ENCODE results near the gene TMEM82. TPM values are rescaled to one million over a fixed set of nuclear protein-coding genes. Genes with fewer than 3 reads are reported as not detected.
"Not testable (repeated sequence)": the region's sequence is repeated elsewhere in the genome, so short reads cannot be mapped to it uniquely, and the experiment has no call there.

TMEM82 gene
- not detected for total RNA-seq

- Mint-ChIP-seq H3K4me1 (ENCODE audit: low read depth) (peaks cover 5% of the 10 kb centered on the region), H3K27me3 (ENCODE audit: low read depth) (no peaks in the 10 kb centered on the region), H3K27ac (no peak within 1 kb of the TSS), H3K36me3 (ENCODE audit: low read depth) (no peaks in the 10 kb centered on the region), H3K4me3 (no peak within 1 kb of the TSS), H3K9me3 (no peaks in the 10 kb centered on the region)
- DNase-seq, result no peak
- intact Hi-C loops (cut with micrococcal nuclease), result loop anchor here (5.0 kb wide), 2 partner anchors 85 to 310 kb away; a partner anchor contains a TSS
- CTCF ChIA-PET, result interaction anchor here (0.6 to 1.6 kb wide), 4 partner anchors 45 to 496 kb away, joined by 3 to 6 read pairs (median 4); no protein-coding TSS in a partner anchor
These were observed at the start of gene TMEM82 for GRCh38 chr1:15742339-15742801. Gene TMEM82 (plus strand): TSS chr1:15742499. CDS start chr1:15742560, 61 bp downstream.

GRCh38 chr1:15693371-15693770 is 48.9 kb upstream of the TMEM82 start:
- CTCF ChIA-PET, result no interaction called here
- Mint-ChIP-seq H3K4me1 (ENCODE audit: low read depth) (peaks cover 36% of the 10 kb centered on the region), H3K36me3 (ENCODE audit: low read depth) (peaks cover 9% of the 10 kb centered on the region), H3K9me3 (no peaks in the 10 kb centered on the region), H3K4me3 (no peak overlapping the region), H3K27me3 (ENCODE audit: low read depth) (no peaks in the 10 kb centered on the region), H3K27ac (peak overlapping the region; percentile 50)
- intact Hi-C loops (cut with micrococcal nuclease), result no loop called here
- no peak for DNase-seq

GRCh38 chr1:15696956-15697521 is 45.3 kb upstream of the TMEM82 start:
- H3K27me3 Mint-ChIP-seq (ENCODE audit: low read depth), result no peaks in the 10 kb centered on the region
- H3K9me3 Mint-ChIP-seq, result no peaks in the 10 kb centered on the region
- intact Hi-C loops (cut with micrococcal nuclease), result loop anchor here (1.0 to 5.0 kb wide), 5 partner anchors 12 to 170 kb away; partner anchors contain the start of gene DNAJC16
- peaks cover 40% of the 10 kb centered on the region for H3K4me1 Mint-ChIP-seq (ENCODE audit: low read depth)
- H3K4me3 Mint-ChIP-seq, result peak overlapping the region; percentile 77
- peak overlapping the region; percentile 95 for H3K27ac Mint-ChIP-seq
- DNase-seq, result peak; percentile 79
- H3K36me3 Mint-ChIP-seq (ENCODE audit: low read depth), result peaks cover 11% of the 10 kb centered on the region
- CTCF ChIA-PET, result interaction anchor here (0.8 to 1.7 kb wide), 8 partner anchors 11 to 118 kb away, joined by 3 to 6 read pairs (median 3); partner anchors contain the start of gene TMEM82

GRCh38 chr1:15698201-15698600 is 44.1 kb upstream of the TMEM82 start:
- Mint-ChIP-seq H3K27me3 (ENCODE audit: low read depth) (no peaks in the 10 kb centered on the region), H3K9me3 (no peaks in the 10 kb centered on the region), H3K36me3 (ENCODE audit: low read depth) (peaks cover 11% of the 10 kb centered on the region), H3K4me1 (ENCODE audit: low read depth) (peaks cover 38% of the 10 kb centered on the region), H3K27ac (peak overlapping the region; percentile 50), H3K4me3 (no peak overlapping the region)
- CTCF ChIA-PET, result interaction anchor here (0.9 to 1.7 kb wide), 3 partner anchors 40 to 65 kb away, joined by 3 to 6 read pairs (median 4); partner anchors contain the start of gene TMEM82
- DNase-seq, result no peak
- intact Hi-C loops (cut with micrococcal nuclease), result loop anchor here (5.0 kb wide), 2 partner anchors 121 to 171 kb away; partner anchors contain the start of gene DNAJC16

GRCh38 chr1:15699321-15699720 is 43.0 kb upstream of the TMEM82 start:
- H3K36me3 Mint-ChIP-seq (ENCODE audit: low read depth), result peaks cover 10% of the 10 kb centered on the region
- H3K27ac Mint-ChIP-seq, result peak overlapping the region; percentile 50
- CTCF ChIA-PET; H3K9me3 Mint-ChIP-seq; H3K27me3 Mint-ChIP-seq (ENCODE audit: low read depth); DNase-seq; H3K4me3 Mint-ChIP-seq: not testable (repeated sequence)
- intact Hi-C loops (cut with micrococcal nuclease), result loop anchor here (5.0 kb wide), 2 partner anchors 122 to 172 kb away; partner anchors contain the start of gene DNAJC16
- H3K4me1 Mint-ChIP-seq (ENCODE audit: low read depth), result peaks cover 36% of the 10 kb centered on the region

- CTCF ChIA-PET, result no interaction called here
- no peak overlapping the region for H3K27ac Mint-ChIP-seq
- H3K27me3 Mint-ChIP-seq (ENCODE audit: low read depth), result no peaks in the 10 kb centered on the region
- H3K4me1 Mint-ChIP-seq (ENCODE audit: low read depth), result peaks cover 36% of the 10 kb centered on the region
- no peak overlapping the region for H3K4me3 Mint-ChIP-seq
- intact Hi-C loops (cut with micrococcal nuclease), result no loop called here
- no peaks in the 10 kb centered on the region for H3K9me3 Mint-ChIP-seq
- DNase-seq, result no peak
- H3K36me3 Mint-ChIP-seq (ENCODE audit: low read depth), result peaks cover 11% of the 10 kb centered on the region
These were observed 41.8 kb upstream of the TMEM82 start for GRCh38 chr1:15700508-15700907.

- intact Hi-C loops (cut with micrococcal nuclease), result no loop called here
- Mint-ChIP-seq H3K4me3 (no peak overlapping the region), H3K36me3 (ENCODE audit: low read depth) (peaks cover 12% of the 10 kb centered on the region), H3K27me3 (ENCODE audit: low read depth) (no peaks in the 10 kb centered on the region), H3K4me1 (ENCODE audit: low read depth) (peaks cover 35% of the 10 kb centered on the region), H3K9me3 (no peaks in the 10 kb centered on the region), H3K27ac (no peak overlapping the region)
- no peak for DNase-seq
- CTCF ChIA-PET, result no interaction called here
These were observed 40.5 kb upstream of the TMEM82 start for GRCh38 chr1:15701784-15702183.

- CTCF ChIA-PET, result no interaction called here
- H3K4me3 Mint-ChIP-seq, result no peak overlapping the region
- peaks cover 33% of the 10 kb centered on the region for H3K4me1 Mint-ChIP-seq (ENCODE audit: low read depth)
- DNase-seq, result no peak
- H3K27me3 Mint-ChIP-seq (ENCODE audit: low read depth), result no peaks in the 10 kb centered on the region
- peaks cover 9% of the 10 kb centered on the region for H3K36me3 Mint-ChIP-seq (ENCODE audit: low read depth)
- H3K9me3 Mint-ChIP-seq, result no peaks in the 10 kb centered on the region
- H3K27ac Mint-ChIP-seq, result no peak overlapping the region
- intact Hi-C loops (cut with micrococcal nuclease), result no loop called here
These were observed 39.4 kb upstream of the TMEM82 start for GRCh38 chr1:15702722-15703550.

- CTCF ChIA-PET, result no interaction called here
- Mint-ChIP-seq H3K27me3 (ENCODE audit: low read depth) (no peaks in the 10 kb centered on the region), H3K36me3 (ENCODE audit: low read depth) (peaks cover 9% of the 10 kb centered on the region), H3K9me3 (no peaks in the 10 kb centered on the region), H3K4me1 (ENCODE audit: low read depth) (peaks cover 31% of the 10 kb centered on the region), H3K27ac (no peak overlapping the region), H3K4me3 (no peak overlapping the region)
- DNase-seq, result no peak
- intact Hi-C loops (cut with micrococcal nuclease), result no loop called here
These were observed 38.7 kb upstream of the TMEM82 start for GRCh38 chr1:15703562-15703961.

- CTCF ChIA-PET, result no interaction called here
- Mint-ChIP-seq H3K27me3 (ENCODE audit: low read depth) (no peaks in the 10 kb centered on the region), H3K4me1 (ENCODE audit: low read depth) (peaks cover 30% of the 10 kb centered on the region), H3K4me3 (no peak overlapping the region), H3K36me3 (ENCODE audit: low read depth) (peaks cover 6% of the 10 kb centered on the region), H3K9me3 (no peaks in the 10 kb centered on the region), H3K27ac (peak overlapping the region; percentile 39)
- DNase-seq, result no peak
- intact Hi-C loops (cut with micrococcal nuclease), result no loop called here
These were observed 37.6 kb upstream of the TMEM82 start for GRCh38 chr1:15704526-15705183.

GRCh38 chr1:15705184-15705566 is 37.1 kb upstream of the TMEM82 start:
- Mint-ChIP-seq H3K4me3 (no peak overlapping the region), H3K9me3 (no peaks in the 10 kb centered on the region), H3K27me3 (ENCODE audit: low read depth) (no peaks in the 10 kb centered on the region), H3K36me3 (ENCODE audit: low read depth) (peaks cover 6% of the 10 kb centered on the region), H3K27ac (no peak overlapping the region), H3K4me1 (ENCODE audit: low read depth) (peaks cover 30% of the 10 kb centered on the region)
- no peak for DNase-seq
- intact Hi-C loops (cut with micrococcal nuclease), result no loop called here
- CTCF ChIA-PET, result no interaction called here

GRCh38 chr1:15706751-15707150 is 35.5 kb upstream of the TMEM82 start:
- Mint-ChIP-seq H3K4me3 (no peak overlapping the region), H3K36me3 (ENCODE audit: low read depth) (peaks cover 6% of the 10 kb centered on the region), H3K9me3 (no peaks in the 10 kb centered on the region), H3K4me1 (ENCODE audit: low read depth) (peaks cover 24% of the 10 kb centered on the region), H3K27ac (no peak overlapping the region), H3K27me3 (ENCODE audit: low read depth) (no peaks in the 10 kb centered on the region)
- CTCF ChIA-PET, result interaction anchor here (1.0 kb wide), 1 partner anchor 35 kb away, joined by 4 read pairs; no protein-coding TSS in a partner anchor
- DNase-seq, result no peak
- intact Hi-C loops (cut with micrococcal nuclease), result no loop called here
